ENCODE data around the gene RPA1. TPM values are rescaled to one million over a fixed set of nuclear protein-coding genes. Genes with fewer than 3 reads are reported as not detected.
"Not testable (repeated sequence)": the region's sequence is repeated elsewhere in the genome, so short reads cannot be mapped to it uniquely, and the experiment has no call there.

RPA1 gene
- total RNA-seq, 4 donors from 2014 or later = 15.9 to 108 (median 41.5) TPM

- DNase-seq = peak in 1 of 2 donors; percentile 5
- no peaks in the 10 kb centered on the region for H3K36me3 ChIP-seq
- peak overlapping the region in 1 of 2 donors; percentile 0 for H3K27ac ChIP-seq
- intact Hi-C loops (cut with DNase I; ENCODE audit: low total_unique reads) = no loop called here
- H3K4me1 ChIP-seq = peaks cover 0 to 4% of the 10 kb centered on the region in 2 donors
- TF ChIP-seq CTCF (IDR thresholded peaks at IDR 0.05) (no peak), POLR2A (IDR thresholded peaks at IDR 0.05) (no peak)
- H3K4me3 ChIP-seq = no peak overlapping the region
- H3K27me3 ChIP-seq = no peaks in the 10 kb centered on the region
- no peaks in the 10 kb centered on the region for H3K9me3 ChIP-seq
Observed at GRCh38 chr17:1793447-1793806, 36.4 kb upstream of the RPA1 start.

DNA sequence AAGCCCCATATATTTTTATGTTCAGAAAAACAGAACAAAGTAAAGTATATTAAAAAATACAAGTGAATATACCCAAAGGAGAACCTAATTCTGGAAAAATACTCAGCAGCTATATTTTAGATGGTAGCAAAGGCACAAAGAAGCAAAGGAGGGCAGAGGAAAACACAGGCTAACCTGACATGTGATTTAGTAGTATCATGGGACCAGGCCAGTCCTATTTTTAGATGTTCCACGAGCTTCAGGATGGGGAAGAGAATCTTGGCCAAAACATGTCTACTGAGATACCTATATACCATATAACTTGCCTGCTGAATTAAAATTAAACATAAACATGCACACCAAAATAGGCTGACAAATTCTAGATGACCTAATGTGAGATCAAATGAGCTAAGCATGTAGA, 33.0 kb upstream of the RPA1 start:
- peaks cover 0 to 4% of the 10 kb centered on the region in 2 donors for H3K4me1 ChIP-seq
- H3K36me3 ChIP-seq = no peaks in the 10 kb centered on the region
- intact Hi-C loops (cut with DNase I; ENCODE audit: low total_unique reads) = no loop called here
- peak overlapping the region; percentile 74 to 93 for H3K27ac ChIP-seq
- DNase-seq = peak in 1 of 2 donors; percentile 14
- H3K9me3 ChIP-seq = no peaks in the 10 kb centered on the region
- TF ChIP-seq POLR2A (IDR thresholded peaks at IDR 0.05) (no peak), CTCF (IDR thresholded peaks at IDR 0.05) (peak in 1 of 4 experiments; percentile 16)
- no peaks in the 10 kb centered on the region for H3K27me3 ChIP-seq
- no peak overlapping the region for H3K4me3 ChIP-seq

- H3K27me3 ChIP-seq = no peaks in the 10 kb centered on the region
- no peaks in the 10 kb centered on the region for H3K36me3 ChIP-seq
- TF ChIP-seq POLR2A (IDR thresholded peaks at IDR 0.05) (no peak), CTCF (IDR thresholded peaks at IDR 0.05) (no peak)
- intact Hi-C loops (cut with DNase I; ENCODE audit: low total_unique reads) = no loop called here
- H3K4me3 ChIP-seq = no peak overlapping the region
- peak overlapping the region; percentile 74 to 93 for H3K27ac ChIP-seq
- peak in 1 of 2 donors; percentile 8 for DNase-seq
- H3K4me1 ChIP-seq = peaks cover 0 to 4% of the 10 kb centered on the region in 2 donors
- H3K9me3 ChIP-seq = no peaks in the 10 kb centered on the region
Observed at GRCh38 chr17:1797323-1797722, 32.5 kb upstream of the RPA1 start.

- H3K27ac ChIP-seq = peak overlapping the region; percentile 74 to 93
- H3K36me3 ChIP-seq; H3K9me3 ChIP-seq; H3K4me1 ChIP-seq; intact Hi-C loops (cut with DNase I; ENCODE audit: low total_unique reads); H3K27me3 ChIP-seq; H3K4me3 ChIP-seq: not testable (repeated sequence)
- peak in 1 of 2 donors; percentile 7 for DNase-seq
Observed at GRCh38 chr17:1797846-1798245, 32.0 kb upstream of the RPA1 start.

DNA sequence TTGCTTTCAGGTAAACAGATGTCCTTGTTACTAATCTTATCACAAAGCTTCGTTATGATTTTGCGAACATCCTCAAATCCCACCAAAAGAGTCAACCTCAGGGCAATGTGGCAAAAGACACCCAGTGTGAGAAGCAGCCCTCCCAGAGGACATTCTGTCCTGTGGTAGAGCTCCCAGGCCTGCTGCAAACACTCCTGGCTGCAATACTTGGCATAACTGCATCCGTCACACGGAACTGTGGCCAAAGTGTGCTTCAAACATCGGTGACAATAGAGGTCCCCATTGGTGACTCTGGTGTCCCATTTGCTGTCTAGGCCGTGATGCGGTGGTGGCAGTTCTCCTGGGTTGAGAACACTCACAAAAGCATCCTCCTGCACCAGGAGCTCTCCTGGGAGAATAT, 29.6 kb upstream of the RPA1 start:
- TF ChIP-seq CTCF (IDR thresholded peaks at IDR 0.05) (no peak), POLR2A (IDR thresholded peaks at IDR 0.05) (no peak)
- Histone ChIP-seq H3K27ac (no peak overlapping the region), H3K36me3 (no peaks in the 10 kb centered on the region), H3K4me3 (no peak overlapping the region), H3K9me3 (no peaks in the 10 kb centered on the region), H3K27me3 (no peaks in the 10 kb centered on the region), H3K4me1 (peaks cover 0 to 4% of the 10 kb centered on the region in 2 donors)
- peak in 1 of 2 donors; percentile 8 for DNase-seq
- intact Hi-C loops (cut with DNase I; ENCODE audit: low total_unique reads) = no loop called here

DNA sequence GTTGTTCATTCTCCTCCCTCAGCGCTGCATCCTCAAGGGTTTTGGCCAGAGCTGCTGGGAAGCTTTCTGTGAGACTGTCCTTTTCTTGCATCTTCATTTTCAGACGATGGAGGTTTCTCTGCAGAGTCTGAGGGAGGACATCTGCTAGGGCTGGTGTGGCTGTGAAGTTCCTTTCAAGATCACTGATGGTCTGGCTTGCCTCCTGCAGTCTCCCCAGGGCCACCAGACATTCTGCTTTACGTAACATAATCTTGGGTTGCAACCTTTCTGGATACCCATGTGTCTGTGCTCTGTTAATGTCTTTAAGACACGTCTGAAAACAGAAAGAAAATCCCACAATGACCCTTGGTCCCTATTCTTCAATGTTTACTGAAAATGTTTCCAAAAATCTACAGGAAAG, 29.1 kb upstream of the RPA1 start:
- Histone ChIP-seq H3K4me3 (no peak overlapping the region), H3K27ac (no peak overlapping the region), H3K4me1 (peaks cover 0 to 4% of the 10 kb centered on the region in 2 donors), H3K36me3 (no peaks in the 10 kb centered on the region), H3K9me3 (no peaks in the 10 kb centered on the region), H3K27me3 (no peaks in the 10 kb centered on the region)
- intact Hi-C loops (cut with DNase I; ENCODE audit: low total_unique reads) = no loop called here
- DNase-seq = no peak
- no peak for TF ChIP-seq POLR2A (IDR thresholded peaks at IDR 0.05)
- TF ChIP-seq CTCF (IDR thresholded peaks at IDR 0.05) = no peak

Measured in uterus (tissue), 4 donors.